Measurements from ENCODE around the gene HK2. TPM values are rescaled to one million over a fixed set of nuclear protein-coding genes. Genes with fewer than 3 reads are reported as not detected.

Gene HK2
- total RNA-seq, 1 donor from 2014 or later: 77.1 TPM

- Histone ChIP-seq H3K4me1 (no peaks in the 10 kb centered on the region), H3K9me3 (no peaks in the 10 kb centered on the region), H3K36me3 (no peaks in the 10 kb centered on the region), H3K27ac (no peak overlapping the region), H3K27me3 (no peaks in the 10 kb centered on the region), H3K4me3 (no peak overlapping the region)
- no peak for TF ChIP-seq CTCF (IDR thresholded peaks at IDR 0.05)
- no peak for ATAC-seq
- no peak for DNase-seq
- intact Hi-C loops (cut with DNase I): no loop called here
These were observed 20.9 kb upstream of the HK2 start for GRCh38 chr2:74812787-74813590.

DNA sequence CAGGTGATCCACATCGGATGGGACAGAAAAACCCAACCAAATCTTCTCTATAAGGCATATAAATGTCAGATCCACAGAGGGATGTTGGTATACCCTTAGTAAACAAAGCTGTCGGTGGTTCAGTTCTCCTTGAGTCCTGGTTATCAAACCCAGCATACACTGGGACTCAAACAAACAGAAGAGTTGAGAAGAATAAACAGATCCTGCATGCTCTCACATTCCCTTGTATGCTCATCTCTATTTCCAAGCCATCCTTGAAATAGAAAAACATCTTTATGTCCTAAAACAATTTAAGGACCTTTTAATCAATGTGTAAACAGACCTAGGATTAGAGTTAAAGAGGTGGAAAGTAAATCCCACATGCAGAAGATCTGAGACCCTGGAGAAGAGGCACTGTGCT lies 19.8 kb upstream of the HK2 start:
- no peak for DNase-seq
- no peak for TF ChIP-seq CTCF (IDR thresholded peaks at IDR 0.05)
- Histone ChIP-seq H3K4me1 (no peaks in the 10 kb centered on the region), H3K27me3 (no peaks in the 10 kb centered on the region), H3K27ac (no peak overlapping the region), H3K36me3 (no peaks in the 10 kb centered on the region), H3K4me3 (no peak overlapping the region), H3K9me3 (no peaks in the 10 kb centered on the region)
- no peak for ATAC-seq
- intact Hi-C loops (cut with DNase I): no loop called here

- intact Hi-C loops (cut with DNase I): no loop called here
- Histone ChIP-seq H3K4me1 (no peaks in the 10 kb centered on the region), H3K9me3 (no peaks in the 10 kb centered on the region), H3K4me3 (no peak overlapping the region), H3K27ac (no peak overlapping the region), H3K36me3 (no peaks in the 10 kb centered on the region), H3K27me3 (no peaks in the 10 kb centered on the region)
- ATAC-seq (no peak), DNase-seq (no peak)
- no peak for TF ChIP-seq CTCF (IDR thresholded peaks at IDR 0.05)
These were observed 18.0 kb upstream of the HK2 start for GRCh38 chr2:74815941-74816340.

GRCh38 chr2:74816540-74817303 lies 17.2 kb upstream of the HK2 start:
- Histone ChIP-seq H3K4me1 (peaks cover 3% of the 10 kb centered on the region), H3K9me3 (no peaks in the 10 kb centered on the region), H3K27ac (no peak overlapping the region), H3K4me3 (no peak overlapping the region), H3K27me3 (no peaks in the 10 kb centered on the region), H3K36me3 (no peaks in the 10 kb centered on the region)
- no peak for TF ChIP-seq CTCF (IDR thresholded peaks at IDR 0.05)
- ATAC-seq: peak; percentile 51
- intact Hi-C loops (cut with DNase I): no loop called here
- no peak for DNase-seq

DNA sequence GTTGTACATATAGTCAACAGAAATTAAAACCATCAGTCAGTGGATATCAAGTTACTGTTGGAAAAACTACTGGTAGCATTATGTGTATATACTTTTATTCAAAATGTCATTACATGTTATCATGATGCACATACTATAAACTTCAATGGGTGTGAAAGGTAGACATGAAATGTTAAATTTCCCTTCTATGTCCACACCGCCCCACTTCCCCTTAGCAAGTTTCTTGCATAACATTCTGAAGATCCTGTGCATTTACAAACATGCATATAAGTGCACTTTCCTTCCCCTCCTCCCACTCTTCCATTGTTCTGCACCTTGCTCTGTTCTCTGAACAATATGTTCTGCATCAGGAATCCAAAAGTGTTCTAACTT lies 16.6 kb upstream of the HK2 start:
- no peak overlapping the region for H3K4me3 ChIP-seq
- H3K27ac ChIP-seq: no peak overlapping the region
- peaks cover 3% of the 10 kb centered on the region for H3K4me1 ChIP-seq
- H3K27me3 ChIP-seq: no peaks in the 10 kb centered on the region
- DNase-seq (no peak), ATAC-seq (peak; percentile 72)
- intact Hi-C loops (cut with DNase I): no loop called here
- no peaks in the 10 kb centered on the region for H3K9me3 ChIP-seq
- H3K36me3 ChIP-seq: no peaks in the 10 kb centered on the region
- TF ChIP-seq CTCF (IDR thresholded peaks at IDR 0.05): no peak
